H1 (cell line): Measurements from ENCODE around the gene ARHGEF6. TPM values are rescaled to one million over a fixed set of nuclear protein-coding genes. Genes with fewer than 3 reads are reported as not detected.

Source experiments
- CTBP2 ChIP-seq: IDR thresholded peaks from 2 replicates; pipeline ENCODE4 v1.7.0; 2011; ENCODE audit warnings: borderline replicate concordance, mild to moderate bottlenecking, moderate library complexity, mixed read lengths, low read length; ENCODE audit not compliant: insufficient read depth, insufficient read length
- PHF8 ChIP-seq: fragments of 200-600 bp; sonication (generic); conservative IDR thresholded peaks from 2 replicates; pipeline ENCODE4 v1.7.1; 2012; ENCODE audit warnings: low read depth, mild to moderate bottlenecking, inconsistent platforms, low read length, moderate library complexity
- POLR2A ChIP-seq, 2 experiments: IDR thresholded peaks; 1 replicate in 1 of 2; 2 replicates in 1 of 2; pipeline ENCODE4 v1.6.1; 2011; ENCODE audit warnings: low read depth in 2 of 2, low read length in 2 of 2, mild to moderate bottlenecking in 2 of 2; ENCODE audit errors: control extremely low read depth in 1 of 2
- polyA plus RNA-seq, 7 experiments: library from polyadenylated mRNA; depleted of rRNA in 3 of 7; stranded (reverse) in 5 of 7; unstranded in 2 of 7; fragments of >200 nt in 5 of 7; fragments of 200-250 nt in 2 of 7; gene quantifications; 1 replicate in 5 of 7; 2 replicates in 1 of 7; 4 replicates in 1 of 7; pipeline versions ENCODE4 v1.2.1 to v1.2.3, GENCODE V29; 2011 to 2013; ENCODE audit warnings: missing spikeins in 2 of 7, mixed read lengths in 2 of 7
- total RNA-seq: library from RNA; stranded (reverse); fragmentation: NEBNext Ultra II Directional; extraction: Animal tissue kit (Norgen Biotek cat#: 25700); gene quantifications from 2 replicates; pipeline ENCODE4 v1.2.1, GENCODE V29; 2021
- TF ChIP-seq, protein P1 (sequence below): IDR thresholded peaks from 2 replicates; pipeline ENCODE4 v1.6.1; 2011; ENCODE audit warnings: low read depth, mild to moderate bottlenecking, low read length; ENCODE audit not compliant: insufficient read depth
- TF ChIP-seq, protein P2 (sequence below), 3 experiments: IDR thresholded peaks; 1 replicate in 2 of 3; 2 replicates in 1 of 3; pipeline versions ENCODE4 v1.5.1 to v1.6.1; 2011; ENCODE audit warnings: low read length in 3 of 3, mild to moderate bottlenecking in 3 of 3, inconsistent platforms in 2 of 3, low read depth in 1 of 3, moderate library complexity in 1 of 3; ENCODE audit not compliant: insufficient read depth in 1 of 3; ENCODE audit errors: control extremely low read depth in 1 of 3

ARHGEF6 gene
- total and polyA plus RNA-seq, 2 of the 8 experiments (the other 6 are each of a cell fraction or from before 2014, with no cell fraction given) = 3.6 to 3.7 TPM

DNA sequence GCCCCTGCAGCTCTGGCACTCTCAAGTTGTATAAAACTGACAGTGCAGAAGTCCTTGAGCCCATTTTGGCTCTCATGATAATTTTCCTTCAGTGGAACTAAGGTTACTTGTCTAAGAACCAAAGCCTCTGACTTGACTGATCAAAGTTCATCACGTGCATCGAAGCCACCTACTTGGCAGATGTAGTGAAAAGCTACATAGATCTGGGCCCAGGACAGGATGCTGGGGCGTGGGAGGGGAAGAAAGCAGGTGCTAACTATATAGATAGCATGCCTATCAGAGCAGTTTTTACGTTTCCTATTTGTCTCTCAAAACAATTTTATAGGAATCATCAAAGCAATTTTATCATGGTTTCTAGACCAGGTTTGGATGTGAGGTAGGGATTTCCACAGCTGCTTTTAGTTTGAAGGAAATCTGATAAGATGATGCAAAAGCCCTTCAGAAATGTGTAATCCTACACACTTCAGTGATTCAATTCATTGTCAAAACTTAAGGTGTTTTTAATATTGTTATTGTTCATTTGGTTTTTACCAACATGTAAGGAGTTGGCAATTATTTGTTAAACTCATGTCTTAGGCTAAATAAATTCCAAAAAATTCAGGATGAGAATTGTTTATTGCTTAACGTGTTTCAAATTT is 134.0 kb downstream of the ARHGEF6 start (continued):
- TF ChIP-seq PHF8 (no peak), POLR2A (IDR thresholded peaks at IDR 0.05; ENCODE audit: control extremely low read depth in 1 of 2, low read depth in 2 of 2, low read length in 2 of 2) (no peak), CTBP2 (no peak)
- TF ChIP-seq, protein P1, sequence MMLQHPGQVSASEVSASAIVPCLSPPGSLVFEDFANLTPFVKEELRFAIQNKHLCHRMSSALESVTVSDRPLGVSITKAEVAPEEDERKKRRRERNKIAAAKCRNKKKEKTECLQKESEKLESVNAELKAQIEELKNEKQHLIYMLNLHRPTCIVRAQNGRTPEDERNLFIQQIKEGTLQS = no peak
- TF ChIP-seq, protein P2, sequence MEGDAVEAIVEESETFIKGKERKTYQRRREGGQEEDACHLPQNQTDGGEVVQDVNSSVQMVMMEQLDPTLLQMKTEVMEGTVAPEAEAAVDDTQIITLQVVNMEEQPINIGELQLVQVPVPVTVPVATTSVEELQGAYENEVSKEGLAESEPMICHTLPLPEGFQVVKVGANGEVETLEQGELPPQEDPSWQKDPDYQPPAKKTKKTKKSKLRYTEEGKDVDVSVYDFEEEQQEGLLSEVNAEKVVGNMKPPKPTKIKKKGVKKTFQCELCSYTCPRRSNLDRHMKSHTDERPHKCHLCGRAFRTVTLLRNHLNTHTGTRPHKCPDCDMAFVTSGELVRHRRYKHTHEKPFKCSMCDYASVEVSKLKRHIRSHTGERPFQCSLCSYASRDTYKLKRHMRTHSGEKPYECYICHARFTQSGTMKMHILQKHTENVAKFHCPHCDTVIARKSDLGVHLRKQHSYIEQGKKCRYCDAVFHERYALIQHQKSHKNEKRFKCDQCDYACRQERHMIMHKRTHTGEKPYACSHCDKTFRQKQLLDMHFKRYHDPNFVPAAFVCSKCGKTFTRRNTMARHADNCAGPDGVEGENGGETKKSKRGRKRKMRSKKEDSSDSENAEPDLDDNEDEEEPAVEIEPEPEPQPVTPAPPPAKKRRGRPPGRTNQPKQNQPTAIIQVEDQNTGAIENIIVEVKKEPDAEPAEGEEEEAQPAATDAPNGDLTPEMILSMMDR (IDR thresholded peaks at IDR 0.05; ENCODE audit: control extremely low read depth in 1 of 3, insufficient read depth in 1 of 3, low read depth in 1 of 3, low read length in 3 of 3) = no peak
- TF ChIP-seq, all 59 proteins: peak for 0
